ENCODE data around the gene UNKL.

The UNKL gene

DNA sequence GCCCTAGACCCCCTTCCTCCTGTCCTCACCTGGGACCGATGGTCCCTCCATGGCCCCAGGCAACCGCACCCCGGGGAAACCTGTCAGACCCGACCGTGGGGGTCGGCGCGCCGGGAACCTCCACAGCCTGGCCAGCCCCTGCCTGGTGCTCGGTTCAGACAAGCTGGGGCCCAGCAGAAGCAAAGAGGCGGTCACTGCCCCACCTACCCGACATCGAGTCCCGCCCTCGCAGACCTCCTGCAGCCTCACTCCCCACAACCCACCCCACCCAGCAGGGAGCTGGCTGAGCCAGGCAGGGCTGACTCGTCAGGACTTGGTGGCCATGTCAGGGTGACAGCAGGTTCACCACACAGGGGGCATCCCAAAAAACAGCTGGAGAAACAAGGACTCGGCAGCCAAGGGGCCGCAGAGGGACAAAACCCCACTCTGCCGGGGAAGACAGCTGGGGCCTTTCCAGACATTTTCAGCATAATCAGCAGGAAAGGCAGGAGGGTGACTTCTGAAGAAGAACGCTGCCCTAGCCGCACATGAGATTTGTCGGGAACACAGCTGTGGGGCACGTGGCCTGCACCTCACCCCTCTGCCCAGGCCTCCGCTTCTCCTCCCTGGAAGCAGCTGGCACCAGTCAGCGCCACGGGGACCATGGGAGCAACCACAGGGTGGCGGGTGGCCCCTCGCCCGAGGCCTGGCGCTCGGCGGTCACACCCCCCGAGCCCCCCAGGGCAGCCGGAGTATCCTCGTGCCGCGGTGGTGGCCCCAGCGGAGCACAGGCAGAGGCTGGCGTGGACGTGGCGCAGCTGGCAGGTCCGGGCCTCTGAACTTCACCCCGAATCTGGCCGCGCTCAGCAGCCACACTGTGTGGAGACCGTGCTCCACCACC is 39.8 kb downstream of the UNKL start:
- DNase-seq, result no peak

GRCh38 chr16:1372292-1372950 is 42.1 kb downstream of the UNKL start:
- DNase-seq, result no peak

GRCh38 chr16:1371054-1371978 is 43.2 kb downstream of the UNKL start:
- no peak for DNase-seq

DNA sequence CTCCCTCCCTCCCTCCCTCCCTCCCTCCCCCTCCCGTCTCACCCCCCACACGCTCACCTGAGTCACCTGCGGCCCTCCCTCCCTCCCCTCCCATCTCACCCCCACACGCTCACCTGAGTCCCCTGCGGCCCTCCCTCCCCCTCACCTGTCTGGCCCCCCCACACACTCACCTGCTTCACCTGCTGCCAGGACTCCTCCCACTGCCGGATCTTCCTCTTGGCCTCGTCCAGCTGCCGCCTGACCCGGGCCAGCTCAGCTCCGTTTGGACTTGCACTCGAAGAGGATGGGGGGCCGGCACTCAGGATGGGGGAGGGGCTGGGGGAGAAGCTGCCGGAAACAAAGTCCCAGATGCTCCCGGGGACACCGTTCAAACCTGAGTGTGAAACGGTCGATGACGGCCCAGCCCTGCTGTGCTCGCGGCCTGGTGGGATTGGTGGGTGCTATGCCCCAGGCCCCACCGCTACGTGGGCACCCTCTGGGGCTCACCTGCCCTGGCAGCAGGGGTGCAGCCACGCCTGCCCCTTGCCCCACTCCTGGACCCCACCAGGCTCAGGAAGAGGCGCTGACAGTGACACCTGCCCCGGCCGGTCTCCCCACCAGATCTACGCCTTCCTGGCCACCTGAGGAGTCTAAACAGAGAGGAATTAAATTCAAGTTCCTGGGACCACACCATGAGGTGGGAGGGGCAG is 46.9 kb downstream of the UNKL start:
- no peak for DNase-seq

- no peak for DNase-seq
These were observed 47.7 kb downstream of the UNKL start for GRCh38 chr16:1366712-1367299.

GRCh38 chr16:1366060-1366711 is 48.3 kb downstream of the UNKL start:
- no peak for DNase-seq

GRCh38 chr16:1364510-1364909 is 50.0 kb downstream of the UNKL start:
- DNase-seq, result no peak

DNA sequence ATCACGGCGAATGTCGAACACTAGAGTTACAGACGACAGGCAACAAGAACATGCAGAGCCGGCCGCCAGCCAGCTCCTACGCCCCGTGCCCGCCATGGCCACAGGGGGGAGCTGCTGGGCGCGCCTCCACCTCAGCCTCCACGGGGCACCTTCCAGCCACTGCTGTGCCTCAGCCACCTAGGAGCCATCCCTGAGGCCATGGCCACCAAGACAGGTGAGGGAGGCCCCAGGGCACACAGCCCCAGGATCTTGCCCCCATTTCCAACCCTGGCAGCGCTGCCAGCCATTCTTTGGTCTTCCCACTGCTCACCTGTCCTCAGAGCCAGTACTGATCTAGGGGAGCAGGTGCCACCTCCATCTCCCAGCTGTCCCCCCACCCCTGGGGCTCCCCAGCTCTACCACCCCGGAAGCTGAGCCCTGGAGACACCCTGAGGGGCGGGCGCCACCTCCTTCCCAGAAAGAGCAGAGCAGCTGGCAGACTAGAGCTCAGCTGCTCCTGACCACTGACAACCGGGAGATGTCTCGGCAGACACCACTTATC is 50.9 kb downstream of the UNKL start:
- DNase-seq, result peak; percentile 57 to 72

- DNase-seq, result no peak
These were observed 51.7 kb downstream of the UNKL start for GRCh38 chr16:1362807-1363206.

- no peak for DNase-seq
These were observed 52.7 kb downstream of the UNKL start for GRCh38 chr16:1361685-1362360.

DNA sequence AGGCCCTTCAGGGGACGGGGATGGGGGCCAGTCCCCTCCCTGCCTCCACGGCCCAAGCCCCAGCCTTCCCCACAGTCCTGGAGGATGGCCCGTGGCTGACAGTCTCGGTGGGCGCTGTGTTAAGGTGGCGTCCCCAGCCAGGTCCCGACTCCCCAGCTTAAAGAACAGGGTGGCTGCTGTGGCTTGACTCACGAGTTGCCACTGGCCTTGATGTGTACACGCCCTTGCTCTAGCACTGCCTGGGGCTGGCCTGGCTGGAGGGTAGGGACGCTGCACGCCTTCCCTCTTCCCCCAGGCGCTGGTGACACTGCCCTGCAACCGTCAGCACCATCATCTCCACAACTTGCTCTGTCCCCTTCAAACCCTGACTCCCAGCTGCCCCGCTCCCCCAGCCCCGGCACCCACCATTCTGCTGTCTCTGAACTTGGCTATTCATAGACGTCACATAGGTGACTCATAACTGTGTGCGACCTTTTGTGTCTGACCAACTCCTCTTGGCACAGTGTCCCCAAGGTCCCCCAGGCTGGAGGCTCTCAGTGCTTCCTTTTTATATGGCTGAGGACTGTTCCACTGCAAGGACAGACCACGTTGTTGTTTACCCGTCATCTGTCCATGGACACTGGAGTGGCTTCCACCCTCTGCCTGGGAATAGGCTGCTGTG is 56.5 kb downstream of the UNKL start:
- DNase-seq, result no peak

DNA sequence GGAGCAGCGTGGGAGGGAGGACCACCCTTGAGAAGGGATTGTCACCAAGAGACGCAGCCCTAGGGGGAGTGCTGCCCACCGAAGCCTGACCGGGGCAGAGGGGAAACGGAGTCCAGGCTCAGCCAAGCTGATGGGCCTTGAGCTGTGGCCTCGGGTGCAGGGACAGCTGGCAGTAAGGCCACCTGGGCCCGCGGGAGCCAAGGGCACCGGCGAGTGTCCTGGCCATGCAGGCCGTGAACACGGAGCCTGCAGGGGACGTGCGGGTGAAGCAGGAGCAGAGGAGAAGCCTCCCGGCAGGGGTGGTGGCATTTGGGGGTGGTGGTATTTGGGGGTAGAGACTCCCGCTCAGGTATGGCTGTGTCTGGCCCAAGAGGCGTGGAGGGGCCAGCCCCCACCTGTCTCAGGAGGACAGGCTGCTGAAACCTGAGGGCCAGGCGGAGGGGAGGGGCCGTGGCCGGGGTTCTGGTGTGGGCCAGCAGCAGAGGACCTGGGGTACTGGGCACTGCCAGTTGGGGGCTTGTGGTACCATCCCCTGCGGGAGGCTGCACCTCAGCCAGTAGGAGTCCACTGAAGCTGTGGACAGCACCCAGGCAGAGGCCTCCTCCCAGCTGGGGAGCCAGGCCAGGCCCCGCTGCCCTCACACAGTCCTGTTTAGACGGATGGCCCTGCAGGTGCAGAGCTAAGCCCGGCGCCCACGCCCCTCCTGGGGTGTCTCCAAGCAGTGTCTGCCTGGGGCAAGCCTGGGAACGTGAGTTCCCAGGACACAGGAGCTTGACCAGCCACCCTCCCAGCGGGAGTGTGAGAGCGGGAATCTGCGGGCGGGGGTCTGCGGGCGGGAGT is 58.2 kb downstream of the UNKL start:
- DNase-seq, result no peak

- no peak for DNase-seq
These were observed 58.9 kb downstream of the UNKL start for GRCh38 chr16:1355591-1355990.

DNA sequence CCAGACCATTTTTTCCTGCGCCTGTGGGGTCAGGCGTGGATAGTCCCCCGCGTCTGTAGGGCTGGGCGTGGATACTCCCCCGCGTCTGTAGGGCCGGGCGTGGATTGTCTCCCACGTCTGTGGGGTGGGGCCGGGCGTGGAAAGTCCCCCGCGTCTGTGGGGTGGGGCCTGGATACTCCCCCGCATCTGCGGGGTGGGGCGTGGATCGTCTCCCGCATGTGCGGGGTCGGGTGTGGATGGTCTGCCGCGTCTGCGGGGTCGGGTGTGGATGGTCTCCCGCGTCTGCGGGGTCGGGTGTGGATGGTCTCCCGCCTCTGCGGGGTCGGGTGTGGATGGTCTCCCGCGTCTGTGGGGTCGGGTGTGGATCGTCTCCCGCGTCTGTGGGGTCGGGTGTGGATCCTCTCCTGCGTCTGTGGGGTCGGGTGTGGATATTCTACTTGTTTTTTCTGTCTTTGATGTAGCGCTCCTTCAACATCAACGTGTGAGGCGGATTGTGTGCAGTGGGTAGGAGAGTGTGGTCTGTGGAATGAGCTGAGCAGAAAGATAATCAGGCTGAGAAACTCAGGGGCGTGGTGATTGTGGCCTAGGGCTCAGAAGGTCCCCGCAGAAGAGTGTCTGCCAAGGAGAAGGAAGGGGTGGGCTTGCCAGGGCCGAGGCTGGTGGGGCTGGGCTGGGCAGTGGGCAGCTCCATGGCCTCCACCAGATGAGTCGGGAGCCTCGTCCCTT is 59.5 kb downstream of the UNKL start:
- no peak for DNase-seq

DNA sequence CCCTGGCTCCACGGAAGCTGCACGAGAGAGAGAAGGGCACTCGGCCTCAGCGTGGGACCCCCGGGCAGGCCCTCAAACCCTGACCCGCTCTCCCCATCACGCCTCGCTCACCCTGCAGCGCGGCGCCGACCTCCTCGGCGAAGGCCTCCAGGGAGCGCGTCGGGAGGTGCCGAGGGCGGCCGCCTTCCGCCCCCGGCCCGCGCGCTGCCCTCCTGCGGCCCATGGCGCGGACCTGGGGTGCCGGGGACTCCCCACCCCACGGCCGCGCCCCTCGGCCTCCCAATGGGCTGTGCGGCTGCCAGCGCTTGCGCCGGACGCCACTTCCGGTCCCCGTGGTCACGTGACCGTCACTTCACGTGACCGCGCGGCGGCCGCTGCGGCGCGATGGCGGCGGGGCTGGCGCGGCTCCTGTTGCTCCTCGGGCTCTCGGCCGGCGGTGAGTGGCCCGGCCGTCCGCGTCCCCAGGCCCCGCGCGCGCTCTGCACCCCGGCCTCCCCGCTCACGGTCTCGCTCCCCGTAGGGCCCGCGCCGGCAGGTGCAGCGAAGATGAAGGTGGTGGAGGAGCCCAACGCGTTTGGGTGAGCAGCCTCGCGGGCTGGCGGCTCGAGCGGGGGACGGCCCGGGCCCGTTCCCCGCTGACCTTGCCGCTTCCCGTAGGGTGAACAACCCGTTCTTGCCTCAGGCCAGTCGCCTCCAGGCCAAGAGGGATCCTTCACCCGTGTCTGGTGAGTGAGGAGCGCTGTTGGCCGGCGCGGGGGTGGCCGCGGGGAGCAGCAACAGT is 62.7 kb downstream of the UNKL start, which contains the start of the genes GNPTG and TSR3:
Gene GNPTG (plus strand): TSS at position 350 of the 781 bp plus-strand sequence. CDS start 35 bp downstream, at position 385.
Gene TSR3 (minus strand): TSS at position 297 of the 781 bp plus-strand sequence. CDS start 74 bp downstream, at position 223.
- peak; percentile 85 to 91 for DNase-seq

GRCh38 chr16:1351215-1351581 is 63.3 kb downstream of the UNKL start:
- DNase-seq, result no peak

DNA sequence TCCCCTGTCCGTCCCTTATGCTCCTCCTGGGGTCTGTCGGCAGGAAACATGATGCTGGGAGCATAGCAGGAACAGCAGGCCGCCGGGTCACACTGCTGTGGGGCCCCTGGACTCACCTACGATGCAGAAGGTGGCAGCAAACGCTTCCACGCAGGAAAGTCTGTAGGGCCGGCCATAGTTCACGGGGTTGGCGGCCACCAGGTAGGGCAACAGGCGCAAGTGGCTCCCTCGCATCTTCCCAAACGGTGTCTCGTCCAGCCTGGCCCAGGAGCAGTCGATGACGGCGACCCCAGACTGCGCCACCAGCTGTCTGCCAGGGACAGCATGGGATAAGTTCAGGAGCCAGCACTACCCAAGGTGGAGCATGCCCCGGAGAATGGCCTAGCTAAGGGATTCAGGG is 63.8 kb downstream of the UNKL start:
- DNase-seq, result no peak
